ENCODE data around the gene NNT.

DNA sequence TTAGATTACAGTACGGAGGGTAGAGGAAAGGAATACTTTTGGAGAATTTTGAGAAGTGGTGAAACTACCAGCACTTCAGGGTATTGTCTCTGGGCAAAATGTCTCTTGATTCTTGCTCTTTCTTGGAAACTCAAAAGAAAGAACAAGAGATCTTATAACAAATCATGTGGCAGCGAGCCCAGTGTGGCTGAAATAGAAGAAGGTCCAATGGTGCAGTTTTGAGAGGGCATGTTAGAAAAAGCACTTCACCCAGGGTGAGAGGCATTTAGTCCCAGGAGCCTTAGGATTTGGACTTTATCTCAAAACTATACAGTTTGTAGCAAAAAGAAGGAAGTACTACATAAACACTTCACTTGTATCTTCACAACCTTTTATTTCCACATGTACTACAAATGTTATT lies 39.4 kb downstream of the NNT start:
- TF ChIP-seq EZH2 (IDR thresholded peaks at IDR 0.05; ENCODE audit: borderline replicate concordance) = no peak
- TF ChIP-seq, protein P1, sequence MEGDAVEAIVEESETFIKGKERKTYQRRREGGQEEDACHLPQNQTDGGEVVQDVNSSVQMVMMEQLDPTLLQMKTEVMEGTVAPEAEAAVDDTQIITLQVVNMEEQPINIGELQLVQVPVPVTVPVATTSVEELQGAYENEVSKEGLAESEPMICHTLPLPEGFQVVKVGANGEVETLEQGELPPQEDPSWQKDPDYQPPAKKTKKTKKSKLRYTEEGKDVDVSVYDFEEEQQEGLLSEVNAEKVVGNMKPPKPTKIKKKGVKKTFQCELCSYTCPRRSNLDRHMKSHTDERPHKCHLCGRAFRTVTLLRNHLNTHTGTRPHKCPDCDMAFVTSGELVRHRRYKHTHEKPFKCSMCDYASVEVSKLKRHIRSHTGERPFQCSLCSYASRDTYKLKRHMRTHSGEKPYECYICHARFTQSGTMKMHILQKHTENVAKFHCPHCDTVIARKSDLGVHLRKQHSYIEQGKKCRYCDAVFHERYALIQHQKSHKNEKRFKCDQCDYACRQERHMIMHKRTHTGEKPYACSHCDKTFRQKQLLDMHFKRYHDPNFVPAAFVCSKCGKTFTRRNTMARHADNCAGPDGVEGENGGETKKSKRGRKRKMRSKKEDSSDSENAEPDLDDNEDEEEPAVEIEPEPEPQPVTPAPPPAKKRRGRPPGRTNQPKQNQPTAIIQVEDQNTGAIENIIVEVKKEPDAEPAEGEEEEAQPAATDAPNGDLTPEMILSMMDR (IDR thresholded peaks at IDR 0.05; ENCODE audit: poor library complexity) = no peak
